ENCODE data around the gene ANO2. TPM values are rescaled to one million over a fixed set of nuclear protein-coding genes. Genes with fewer than 3 reads are reported as not detected.
A peak's percentile ranks its signal among the peaks of the same experiment; 100 is the strongest.

ANO2 gene
- total and polyA plus RNA-seq, 7 donors = 1.3 to 9.3 (median 4.2) TPM

DNA sequence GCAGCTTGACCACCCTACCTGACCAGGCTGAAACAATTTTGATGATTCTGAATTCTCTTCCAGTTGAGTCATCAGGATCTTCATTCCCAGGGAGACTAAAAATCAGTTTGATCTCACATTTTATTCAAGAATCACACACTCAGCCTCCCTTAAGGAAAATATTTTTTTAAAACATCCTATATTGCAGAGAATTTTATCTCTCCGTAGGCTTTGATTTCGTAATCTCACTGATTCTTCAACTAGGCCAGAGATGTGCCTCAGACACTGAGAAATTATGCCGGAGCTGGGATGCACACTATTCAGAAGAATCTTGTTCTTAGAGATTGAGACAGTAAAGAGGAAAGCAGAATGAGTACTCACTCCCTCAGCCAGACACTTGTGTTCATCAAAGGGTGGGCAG, 7.0 kb upstream of the ANO2 start:
- H3K4me3 ChIP-seq = no peak overlapping the region
- WGBS, 3 donors = 90 to 93% (median 91%) methylated on average over 3 of the region's 3 CpGs
- no peaks in the 10 kb centered on the region for H3K4me1 ChIP-seq
- H3K36me3 ChIP-seq (ENCODE audit: insufficient read depth in 1 of 2, low read depth in 1 of 2) = peaks cover 0 to 22% of the 10 kb centered on the region in 2 donors
- no peaks in the 10 kb centered on the region for H3K9me3 ChIP-seq
- ATAC-seq (no peak), DNase-seq (no peak)
- H3K27me3 ChIP-seq (ENCODE audit: insufficient read depth in 3 of 3, low read length in 2 of 3) = peaks cover 0 to 7% (median 2%) of the 10 kb centered on the region in 3 donors
- intact Hi-C loops (cut with DNase I) = no loop called here
- TF ChIP-seq CTCF (IDR thresholded peaks at IDR 0.05) = no peak
- H3K27ac ChIP-seq = no peak overlapping the region

- Histone ChIP-seq H3K4me3 (no peak overlapping the region), H3K36me3 (ENCODE audit: insufficient read depth in 1 of 2, low read depth in 1 of 2) (peaks cover 0 to 22% of the 10 kb centered on the region in 2 donors), H3K9me3 (no peaks in the 10 kb centered on the region), H3K27me3 (ENCODE audit: insufficient read depth in 3 of 3, low read length in 2 of 3) (peaks cover 0 to 37% (median 9%) of the 10 kb centered on the region in 3 donors), H3K27ac (no peak overlapping the region), H3K4me1 (no peaks in the 10 kb centered on the region)
- WGBS, 3 donors = 68 to 81% (median 78%) methylated on average over 3 of the region's 3 CpGs
- DNase-seq (no peak), ATAC-seq (no peak)
- TF ChIP-seq CTCF (IDR thresholded peaks at IDR 0.05) = no peak
- intact Hi-C loops (cut with DNase I) = no loop called here
Observed at GRCh38 chr12:5948696-5949095, 3.6 kb upstream of the ANO2 start.

GRCh38 chr12:5947006-5947405, 1.9 kb upstream of the ANO2 start:
- intact Hi-C loops (cut with DNase I) = no loop called here
- H3K27me3 ChIP-seq (ENCODE audit: insufficient read depth in 3 of 3, low read length in 2 of 3) = peaks cover 0 to 45% (median 9%) of the 10 kb centered on the region in 3 donors
- TF ChIP-seq CTCF (IDR thresholded peaks at IDR 0.05) = no peak
- no peak overlapping the region for H3K4me3 ChIP-seq
- H3K4me1 ChIP-seq = no peaks in the 10 kb centered on the region
- no peaks in the 10 kb centered on the region for H3K9me3 ChIP-seq
- WGBS, 3 donors = 56 to 64% (median 61%) methylated on average over 1 of the region's 1 CpG
- ATAC-seq = no peak
- no peak overlapping the region for H3K27ac ChIP-seq
- DNase-seq = no peak
- peaks cover 0 to 14% of the 10 kb centered on the region in 2 donors for H3K36me3 ChIP-seq (ENCODE audit: insufficient read depth in 1 of 2, low read depth in 1 of 2)

GRCh38 chr12:5946388-5946787, 1.3 kb upstream of the ANO2 start:
- WGBS, 3 donors = 76 to 78% (median 77%) methylated on average over 2 of the region's 2 CpGs
- H3K9me3 ChIP-seq = no peaks in the 10 kb centered on the region
- H3K27me3 ChIP-seq (ENCODE audit: insufficient read depth in 3 of 3, low read length in 2 of 3) = peaks cover 0 to 46% (median 9%) of the 10 kb centered on the region in 3 donors
- ATAC-seq (no peak), DNase-seq (no peak)
- intact Hi-C loops (cut with DNase I) = no loop called here
- H3K4me3 ChIP-seq = no peak overlapping the region
- no peak overlapping the region for H3K27ac ChIP-seq
- no peaks in the 10 kb centered on the region for H3K4me1 ChIP-seq
- no peak for TF ChIP-seq CTCF (IDR thresholded peaks at IDR 0.05)
- H3K36me3 ChIP-seq (ENCODE audit: insufficient read depth in 1 of 2, low read depth in 1 of 2) = peaks cover 0 to 14% of the 10 kb centered on the region in 2 donors

DNA sequence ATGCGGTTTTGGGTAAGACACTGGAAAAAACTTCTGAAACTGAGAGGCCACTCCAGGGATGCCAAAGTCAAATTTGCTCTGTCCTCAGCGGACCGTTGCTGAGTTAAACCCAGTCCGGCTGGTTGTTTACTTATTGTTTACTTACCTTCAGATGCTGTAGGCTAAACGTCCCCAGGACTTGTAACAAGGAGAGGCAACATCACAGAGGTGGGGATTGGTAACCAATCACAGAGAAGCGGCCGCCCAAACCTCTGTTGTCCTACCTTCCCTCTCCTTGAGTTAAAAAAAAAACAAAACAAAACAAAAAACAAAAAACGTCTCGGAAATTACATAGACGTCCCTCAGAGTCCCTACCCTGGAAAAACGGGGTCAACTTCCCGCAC, 380 bp downstream of the ANO2 start:
- DNase-seq (no peak), ATAC-seq (no peak)
- 15 to 20% (median 19%) methylated on average over 12 of the region's 12 CpGs for WGBS, 3 donors
- peaks cover 0 to under 1% of the 10 kb centered on the region in 2 donors for H3K36me3 ChIP-seq (ENCODE audit: insufficient read depth in 1 of 2, low read depth in 1 of 2)
- no peak overlapping the region for H3K27ac ChIP-seq
- intact Hi-C loops (cut with DNase I) = no loop called here
- no peak for TF ChIP-seq CTCF (IDR thresholded peaks at IDR 0.05)
- H3K4me3 ChIP-seq = peak overlapping the region; percentile 40
- H3K4me1 ChIP-seq = no peaks in the 10 kb centered on the region
- H3K27me3 ChIP-seq (ENCODE audit: insufficient read depth in 3 of 3, low read length in 2 of 3) = peaks cover 0 to 51% (median 9%) of the 10 kb centered on the region in 3 donors
- no peaks in the 10 kb centered on the region for H3K9me3 ChIP-seq
